Mesendoderm (in vitro differentiated cells): ENCODE data around the gene IL17C.

Source experiments
- DNase-seq: peaks from one replicate; pipeline ENCODE4 v3.0.0; 2013
- H2AK5ac ChIP-seq: 2 replicates; pipeline ENCODE4 v1.6.1; 2013; ENCODE audit warnings: low read length, inconsistent platforms
- H2BK120ac ChIP-seq: 2 replicates; pipeline ENCODE4 v1.6.1; 2013; ENCODE audit warnings: low read depth, mild to moderate bottlenecking, low read length, moderate library complexity, mixed read lengths
- H2BK15ac ChIP-seq: replicated peaks from 2 replicates; pipeline ENCODE4 v1.6.1; 2013; ENCODE audit warnings: low read depth, mild to moderate bottlenecking, moderate library complexity
- H2BK5ac ChIP-seq: 2 replicates; pipeline ENCODE4 v1.6.1; 2013; ENCODE audit warnings: low read length, inconsistent platforms
- H3K18ac ChIP-seq: 2 replicates; pipeline ENCODE4 v1.6.1; 2013; ENCODE audit warnings: mild to moderate bottlenecking, low read length, mixed read lengths
- H3K23ac ChIP-seq: one replicate; pipeline ENCODE4 v1.6.1; 2013; ENCODE audit warnings: low read length
- H3K27ac ChIP-seq: 2 replicates; pipeline ENCODE4 v1.5.1; 2013; ENCODE audit warnings: low read depth, mild to moderate bottlenecking, inconsistent platforms, low read length, moderate library complexity
- H3K27me3 ChIP-seq: 2 replicates; pipeline ENCODE4 v1.6.1; 2013; ENCODE audit warnings: low read length, control low read depth, mild to moderate bottlenecking, inconsistent platforms; ENCODE audit not compliant: insufficient read depth, poor library complexity
- H3K36me3 ChIP-seq: 2 replicates; pipeline ENCODE4 v1.6.1; 2013; ENCODE audit warnings: low read length, inconsistent platforms; ENCODE audit not compliant: control insufficient read depth, insufficient read depth
- H3K4ac ChIP-seq: one replicate; pipeline ENCODE4 v1.6.1; 2013; ENCODE audit warnings: low read depth, mild to moderate bottlenecking, low read length, moderate library complexity
- H3K4me1 ChIP-seq: 2 replicates; pipeline ENCODE4 v1.6.1; 2013; ENCODE audit warnings: low read depth, low read length, inconsistent platforms; ENCODE audit not compliant: control insufficient read depth
- H3K4me2 ChIP-seq: 2 replicates; pipeline ENCODE4 v1.6.1; 2013; ENCODE audit warnings: low read length
- H3K4me3 ChIP-seq: 2 replicates; pipeline ENCODE4 v1.5.1; 2013; ENCODE audit warnings: mild to moderate bottlenecking, low read length
- H3K56ac ChIP-seq: one replicate; pipeline ENCODE4 v1.6.1; 2013; ENCODE audit warnings: low read length
- H3K79me1 ChIP-seq: 2 replicates; pipeline ENCODE4 v1.6.1; 2013; ENCODE audit warnings: low read length, inconsistent platforms
- H3K79me2 ChIP-seq: 2 replicates; pipeline ENCODE4 v1.6.1; 2013; ENCODE audit warnings: mild to moderate bottlenecking, low read length; ENCODE audit not compliant: control insufficient read depth, insufficient read depth
- H3K9ac ChIP-seq: 2 replicates; pipeline ENCODE4 v1.6.1; 2013; ENCODE audit warnings: low read length, inconsistent platforms
- H4K5ac ChIP-seq: one replicate; pipeline ENCODE4 v1.6.1; 2013; ENCODE audit warnings: low read length
- H4K8ac ChIP-seq: one replicate; pipeline ENCODE4 v1.6.1; 2013; ENCODE audit warnings: low read depth, mild to moderate bottlenecking, control low read depth, low read length, moderate library complexity
- WGBS: extraction: QIAGEN DNeasy Blood & Tissue Kit; methylation state at CpG from one replicate; pipeline ENCODE4 v1.1.7; 2013; ENCODE audit warnings: low lambda C conversion rate, missing lambda C conversion rate; ENCODE audit not compliant: insufficient coverage; ENCODE audit errors: extremely low coverage; 5-methylcytosine and 5-hydroxymethylcytosine counted together

Gene IL17C

DNA sequence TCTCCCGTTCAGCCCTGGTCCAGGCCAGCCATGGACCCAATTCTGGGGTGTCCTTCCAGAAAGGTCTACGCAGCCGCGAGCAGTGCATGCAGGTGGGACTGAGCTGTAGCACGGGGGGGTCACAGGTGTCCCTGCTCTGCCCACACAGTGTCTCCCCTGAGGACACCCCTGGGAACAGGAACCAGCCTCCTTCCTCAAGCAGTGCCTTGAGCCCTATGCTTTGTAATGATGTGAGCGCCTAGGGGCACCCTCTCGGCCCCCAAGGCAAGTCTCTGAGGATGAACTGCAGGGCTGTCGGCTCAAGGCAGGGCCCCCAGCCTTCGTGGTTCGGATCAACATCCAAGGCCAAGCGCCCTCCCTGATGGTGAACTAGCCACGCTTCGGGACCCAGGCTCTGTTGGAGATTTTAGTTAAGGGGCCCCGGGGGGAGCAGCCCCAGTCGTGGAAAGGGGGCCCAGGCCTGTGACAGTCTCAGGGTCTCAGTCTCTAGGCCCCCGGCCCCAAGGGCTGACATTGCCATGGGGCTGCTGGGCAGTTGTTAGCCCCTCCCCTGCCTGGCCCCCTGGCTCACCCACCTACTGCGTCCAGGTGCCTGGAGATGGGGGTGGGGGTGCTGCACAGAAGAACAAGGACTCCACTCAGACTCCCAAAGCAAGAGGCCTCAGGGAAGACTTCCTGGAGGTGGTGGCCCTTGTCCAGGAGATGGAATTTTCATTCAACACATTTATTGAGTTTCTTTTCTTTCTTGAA, 2.3 kb downstream of the IL17C start:
- no peak overlapping the region for H2AK5ac ChIP-seq
- no CpG with 5 or more reads among the region's 17 CpGs for WGBS

DNA sequence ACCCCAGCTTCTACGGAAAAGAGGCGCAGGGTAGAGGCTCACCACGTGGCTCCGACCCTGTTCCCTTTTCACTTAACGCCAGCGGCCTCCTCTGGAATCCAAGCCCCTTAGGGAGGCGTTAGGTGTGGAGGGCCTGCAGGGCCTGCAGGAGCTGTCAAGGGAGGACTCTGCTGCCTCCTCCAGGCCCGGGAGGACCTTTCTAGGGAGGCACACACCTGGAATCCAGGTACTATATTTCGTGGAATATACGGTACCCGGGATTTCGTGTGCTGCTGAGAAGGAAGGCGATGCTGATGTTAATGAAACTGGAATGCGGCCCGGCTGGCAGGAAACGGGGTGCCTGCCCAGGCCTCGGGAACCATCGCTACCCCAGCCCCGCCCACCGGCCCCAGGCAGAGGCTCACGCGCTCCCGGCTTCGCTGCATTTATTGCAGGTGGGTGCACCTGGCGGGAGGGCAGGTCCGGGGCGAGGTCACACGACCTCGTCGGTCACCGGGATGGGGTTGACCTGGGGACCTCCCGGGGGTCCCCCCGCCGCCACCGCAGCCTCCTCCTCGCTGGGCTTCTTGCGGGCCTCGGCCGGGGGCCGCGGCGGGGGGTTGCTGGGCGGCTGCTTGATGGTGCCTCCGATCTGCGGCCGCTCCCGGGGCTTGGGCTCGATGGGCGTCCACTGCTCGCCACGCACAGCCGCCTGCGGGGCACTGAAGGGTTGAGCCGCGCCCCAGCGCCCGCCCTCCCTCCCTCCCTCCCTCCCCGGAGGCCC, 4.7 kb downstream of the IL17C start:
- H3K79me2 ChIP-seq, result no peaks in the 10 kb centered on the region
- no peak overlapping the region for H2BK15ac ChIP-seq
- H3K18ac ChIP-seq, result no peak overlapping the region
- no peak overlapping the region for H3K4ac ChIP-seq
- H3K79me1 ChIP-seq, result no peaks in the 10 kb centered on the region
- no peak overlapping the region for H4K5ac ChIP-seq
- no CpG with 5 or more reads among the region's 58 CpGs for WGBS
- H3K23ac ChIP-seq, result no peak overlapping the region
- H3K4me3 ChIP-seq, result no peak overlapping the region
- no peaks in the 10 kb centered on the region for H3K4me1 ChIP-seq
- no peak overlapping the region for H3K56ac ChIP-seq
- peaks cover 7% of the 10 kb centered on the region for H3K27me3 ChIP-seq
- H2BK5ac ChIP-seq, result no peak overlapping the region
- no peak overlapping the region for H2BK120ac ChIP-seq
- no peak overlapping the region for H4K8ac ChIP-seq
- H2AK5ac ChIP-seq, result no peak overlapping the region
- DNase-seq, result peak; percentile 29
- no peak overlapping the region for H3K4me2 ChIP-seq
- no peak overlapping the region for H3K27ac ChIP-seq
- H3K9ac ChIP-seq, result no peak overlapping the region
- no peaks in the 10 kb centered on the region for H3K36me3 ChIP-seq

More for the DNA sequence above, 2.3 kb downstream of the IL17C start:
- no peaks in the 10 kb centered on the region for H3K4me1 ChIP-seq
- no peak overlapping the region for H3K18ac ChIP-seq
- H3K4me3 ChIP-seq, result no peak overlapping the region
- no peak overlapping the region for H3K4me2 ChIP-seq
- peaks cover 7% of the 10 kb centered on the region for H3K27me3 ChIP-seq
- no peak for DNase-seq
- H2BK120ac ChIP-seq, result no peak overlapping the region
- H4K8ac ChIP-seq, result no peak overlapping the region
- no peak overlapping the region for H3K56ac ChIP-seq
- H3K79me1 ChIP-seq, result no peaks in the 10 kb centered on the region
- H3K4ac ChIP-seq, result no peak overlapping the region
- no peak overlapping the region for H2BK15ac ChIP-seq
- H3K27ac ChIP-seq, result no peak overlapping the region
- H4K5ac ChIP-seq, result no peak overlapping the region
- no peak overlapping the region for H3K23ac ChIP-seq
- no peak overlapping the region for H3K9ac ChIP-seq
- no peaks in the 10 kb centered on the region for H3K79me2 ChIP-seq
- H3K36me3 ChIP-seq, result no peaks in the 10 kb centered on the region
- H2BK5ac ChIP-seq, result no peak overlapping the region

GRCh38 chr16:88643644-88643932, 5.2 kb downstream of the IL17C start:
- H3K79me2 ChIP-seq, result no peaks in the 10 kb centered on the region
- H2BK5ac ChIP-seq, result no peak overlapping the region
- no CpG with 5 or more reads among the region's 9 CpGs for WGBS
- no peak overlapping the region for H3K18ac ChIP-seq
- no peak overlapping the region for H3K4ac ChIP-seq
- H2AK5ac ChIP-seq, result no peak overlapping the region
- no peak overlapping the region for H2BK120ac ChIP-seq
- no peak overlapping the region for H3K4me2 ChIP-seq
- H3K79me1 ChIP-seq, result no peaks in the 10 kb centered on the region
- no peak overlapping the region for H4K8ac ChIP-seq
- no peaks in the 10 kb centered on the region for H3K36me3 ChIP-seq
- H3K27ac ChIP-seq, result no peak overlapping the region
- H3K4me3 ChIP-seq, result no peak overlapping the region
- H3K9ac ChIP-seq, result no peak overlapping the region
- no peak overlapping the region for H2BK15ac ChIP-seq
- no peak overlapping the region for H4K5ac ChIP-seq
- DNase-seq, result no peak
- peaks cover 7% of the 10 kb centered on the region for H3K27me3 ChIP-seq
- no peak overlapping the region for H3K56ac ChIP-seq
- H3K23ac ChIP-seq, result no peak overlapping the region
- H3K4me1 ChIP-seq, result no peaks in the 10 kb centered on the region

DNA sequence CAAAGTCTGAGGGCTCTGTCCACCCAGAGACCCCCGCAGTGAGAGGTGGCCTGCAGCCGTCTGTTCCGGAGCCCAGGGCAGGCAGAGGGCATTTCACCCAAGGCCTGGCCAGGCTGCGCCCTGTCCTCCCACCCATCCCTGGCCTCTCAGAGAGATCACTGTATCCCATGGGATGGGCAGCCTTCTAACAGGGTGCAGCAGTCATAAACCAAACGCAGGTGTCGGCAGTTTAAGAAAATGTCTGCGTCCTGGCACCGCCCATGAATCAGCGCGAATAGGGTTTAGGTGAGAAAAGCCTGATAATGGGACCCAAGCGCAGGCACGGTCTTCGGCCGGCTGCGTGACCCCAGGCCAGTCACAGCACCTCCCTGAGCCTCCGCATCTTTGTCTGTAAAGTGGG, 7.1 kb downstream of the IL17C start:
- H3K79me2 ChIP-seq, result no peaks in the 10 kb centered on the region
- no peak overlapping the region for H3K27ac ChIP-seq
- H4K8ac ChIP-seq, result no peak overlapping the region
- H3K4me2 ChIP-seq, result no peak overlapping the region
- no peak for DNase-seq
- H2AK5ac ChIP-seq, result no peak overlapping the region
- H3K4ac ChIP-seq, result no peak overlapping the region
- no peak overlapping the region for H2BK15ac ChIP-seq
- no peak overlapping the region for H3K9ac ChIP-seq
- H3K79me1 ChIP-seq, result peaks cover 1% of the 10 kb centered on the region
- no peaks in the 10 kb centered on the region for H3K4me1 ChIP-seq
- H3K18ac ChIP-seq, result no peak overlapping the region
- no peak overlapping the region for H2BK120ac ChIP-seq
- no peak overlapping the region for H4K5ac ChIP-seq
- no peak overlapping the region for H2BK5ac ChIP-seq
- WGBS, result no CpG with 5 or more reads among the region's 16 CpGs
- H3K36me3 ChIP-seq, result no peaks in the 10 kb centered on the region
- no peak overlapping the region for H3K56ac ChIP-seq
- no peak overlapping the region for H3K23ac ChIP-seq
- no peaks in the 10 kb centered on the region for H3K27me3 ChIP-seq
- no peak overlapping the region for H3K4me3 ChIP-seq

- Histone ChIP-seq H2AK5ac (no peak overlapping the region), H3K23ac (no peak overlapping the region), H3K27me3 (no peaks in the 10 kb centered on the region), H3K79me2 (no peaks in the 10 kb centered on the region), H3K18ac (no peak overlapping the region), H3K56ac (no peak overlapping the region), H2BK120ac (no peak overlapping the region), H3K4ac (no peak overlapping the region), H2BK5ac (no peak overlapping the region), H3K4me2 (no peak overlapping the region), H3K36me3 (no peaks in the 10 kb centered on the region), H3K4me1 (no peaks in the 10 kb centered on the region), H2BK15ac (no peak overlapping the region), H3K27ac (no peak overlapping the region), H3K4me3 (no peak overlapping the region), H3K9ac (no peak overlapping the region), H4K8ac (no peak overlapping the region), H3K79me1 (peaks cover 1% of the 10 kb centered on the region), H4K5ac (no peak overlapping the region)
- DNase-seq, result no peak
- no CpG with 5 or more reads among the region's 23 CpGs for WGBS
These were observed 7.6 kb downstream of the IL17C start for GRCh38 chr16:88645941-88646340.
